Skin epidermis (tissue), 12 donors: Measurements from ENCODE around the gene PLA2G4D.
A peak's percentile ranks its signal among the peaks of the same experiment; 100 is the strongest.

ENCODE experiments used
- H3K27ac ChIP-seq, 21 experiments: fragments of 200-600 bp; sonication (generic) in 11 of 21; one replicate each; pipeline ENCODE4 v1.5.0; 2020; ENCODE audit warnings: mild to moderate bottlenecking in 3 of 21, inconsistent platforms in 2 of 21, moderate library complexity in 2 of 21
- H3K4me3 ChIP-seq, 7 experiments: fragments of 200-600 bp; sonication (generic) in 2 of 7; one replicate each; pipeline ENCODE4 v1.5.0; 2020; ENCODE audit warnings: inconsistent platforms in 2 of 7, mild to moderate bottlenecking in 2 of 7, moderate library complexity in 1 of 7

PLA2G4D gene

GRCh38 chr15:42062284-42062806 is 32.0 kb downstream of the PLA2G4D start:
- no peak overlapping the region for H3K4me3 ChIP-seq
- no peak overlapping the region for H3K27ac ChIP-seq

GRCh38 chr15:42060797-42061196 is 33.6 kb downstream of the PLA2G4D start:
- H3K27ac ChIP-seq: peak overlapping the region in 1 of 21 experiments; percentile 6

GRCh38 chr15:42060477-42060763 is 33.9 kb downstream of the PLA2G4D start:
- H3K4me3 ChIP-seq: no peak overlapping the region
- H3K27ac ChIP-seq: peak overlapping the region in 2 of 21 experiments; percentile 6 to 15

More at GRCh38 chr15:42060797-42061196, 33.6 kb downstream of the PLA2G4D start:
- H3K4me3 ChIP-seq: no peak overlapping the region

- Histone ChIP-seq H3K4me3 (no peak overlapping the region), H3K27ac (peak overlapping the region in 2 of 21 experiments; percentile 6 to 15)
Observed at GRCh38 chr15:42059661-42060476, 34.5 kb downstream of the PLA2G4D start.

- Histone ChIP-seq H3K27ac (peak overlapping the region in 5 of 21 experiments; percentile 34 to 83 (median 77)), H3K4me3 (no peak overlapping the region)
Observed at GRCh38 chr15:42058791-42059190, 35.6 kb downstream of the PLA2G4D start.

GRCh38 chr15:42057799-42058646 is 36.3 kb downstream of the PLA2G4D start:
- no peak overlapping the region for H3K4me3 ChIP-seq
- peak overlapping the region in 20 of 21 experiments; percentile 56 to 89 (median 78) for H3K27ac ChIP-seq

- H3K27ac ChIP-seq: peak overlapping the region in 20 of 21 experiments; percentile 23 to 89 (median 80)
- peak overlapping the region in 5 of 7 experiments; percentile 4 to 22 (median 12) for H3K4me3 ChIP-seq
Observed at GRCh38 chr15:42056934-42057798, 37.2 kb downstream of the PLA2G4D start.

- Histone ChIP-seq H3K4me3 (no peak overlapping the region), H3K27ac (no peak overlapping the region)
Observed at GRCh38 chr15:42053914-42054313, 40.4 kb downstream of the PLA2G4D start.

- Histone ChIP-seq H3K4me3 (no peak overlapping the region), H3K27ac (no peak overlapping the region)
Observed at GRCh38 chr15:42053010-42053409, 41.4 kb downstream of the PLA2G4D start.

- Histone ChIP-seq H3K27ac (peak overlapping the region in 3 of 21 experiments; percentile 0 to 33 (median 30)), H3K4me3 (no peak overlapping the region)
Observed at GRCh38 chr15:42050484-42051255, 43.7 kb downstream of the PLA2G4D start.

GRCh38 chr15:42048821-42049200 is 45.6 kb downstream of the PLA2G4D start:
- Histone ChIP-seq H3K4me3 (no peak overlapping the region), H3K27ac (peak overlapping the region in 19 of 21 experiments; percentile 20 to 79 (median 64))

- peak overlapping the region in 19 of 21 experiments; percentile 20 to 79 (median 64) for H3K27ac ChIP-seq
- no peak overlapping the region for H3K4me3 ChIP-seq
Observed at GRCh38 chr15:42048080-42048820, 46.1 kb downstream of the PLA2G4D start.

- Histone ChIP-seq H3K4me3 (no peak overlapping the region), H3K27ac (peak overlapping the region in 6 of 21 experiments; percentile 1 to 80 (median 50))
Observed at GRCh38 chr15:42046597-42046996, 47.8 kb downstream of the PLA2G4D start.

- Histone ChIP-seq H3K4me3 (no peak overlapping the region), H3K27ac (peak overlapping the region in 8 of 21 experiments; percentile 2 to 80 (median 58))
Observed at GRCh38 chr15:42045211-42045615, 49.1 kb downstream of the PLA2G4D start.

GRCh38 chr15:42042602-42043400 is 51.6 kb downstream of the PLA2G4D start:
- Histone ChIP-seq H3K4me3 (no peak overlapping the region), H3K27ac (peak overlapping the region in 1 of 21 experiments; percentile 12)

GRCh38 chr15:42038401-42038800 is 56.0 kb downstream of the PLA2G4D start:
- no peak overlapping the region for H3K4me3 ChIP-seq

GRCh38 chr15:42037656-42038055 is 56.7 kb downstream of the PLA2G4D start:
- Histone ChIP-seq H3K4me3 (no peak overlapping the region), H3K27ac (peak overlapping the region in 11 of 21 experiments; percentile 5 to 87 (median 78))

More at GRCh38 chr15:42038401-42038800, 56.0 kb downstream of the PLA2G4D start:
- H3K27ac ChIP-seq: no peak overlapping the region
